Keratinocyte (primary cell): ENCODE results near the gene MIEF1.

Experiments
- CTCF ChIP-seq, 3 experiments: IDR thresholded peaks in 1 of 3; conservative IDR thresholded peaks in 1 of 3; optimal IDR thresholded peaks in 1 of 3; 2 replicates in 2 of 3; 3 replicates in 1 of 3; pipeline versions ENCODE3 to v1.5.1; 2011; ENCODE audit warnings: low read length in 3 of 3, mild to moderate bottlenecking in 3 of 3, moderate library complexity in 2 of 3, control low read depth in 1 of 3, inconsistent platforms in 1 of 3; ENCODE audit not compliant: insufficient read depth in 2 of 3; ENCODE audit errors: extremely low read depth in 1 of 3
- EZH2 ChIP-seq: IDR thresholded peaks from one replicate; pipeline ENCODE4 v1.6.1; 2012; ENCODE audit warnings: inconsistent platforms, mild to moderate bottlenecking, low read length, moderate library complexity

GRCh38 chr22:39511226-39511625, 9.1 kb downstream of the MIEF1 start:
- TF ChIP-seq CTCF (optimal IDR thresholded peaks at IDR 0.05 in 1 of 3, IDR thresholded peaks at IDR 0.05 in 1 of 3, conservative IDR thresholded peaks at IDR 0.05 in 1 of 3; ENCODE audit: extremely low read depth in 1 of 3, insufficient read depth in 2 of 3, low read length in 3 of 3) (no peak), EZH2 (no peak)
